Bronchial epithelial cell (primary cell): Measurements from ENCODE around the gene LRP1B. TPM values are rescaled to one million over a fixed set of nuclear protein-coding genes. Genes with fewer than 3 reads are reported as not detected.
"Not testable (repeated sequence)": the region's sequence is repeated elsewhere in the genome, so short reads cannot be mapped to it uniquely, and the experiment has no call there.

Experiments used
- DNase-seq: peaks from one replicate; pipeline ENCODE4 v3.0.0-alpha.2; 2010; ENCODE audit warnings: low read depth
- FAIRE-seq: peaks from 2 replicates; lab custom pipeline; 2011; peaks lifted over from hg19 to GRCh38; lab: Jason Lieb, UNC
- H3K27me3 ChIP-seq: 2 replicates; pipeline ENCODE4 v1.5.1; 2011; ENCODE audit warnings: low read length; ENCODE audit not compliant: control insufficient read depth, insufficient read depth
- H3K36me3 ChIP-seq: 2 replicates; pipeline ENCODE4 v1.5.1; 2011; ENCODE audit warnings: low read length; ENCODE audit not compliant: control insufficient read depth, insufficient read depth
- H3K4me3 ChIP-seq: 2 replicates; pipeline ENCODE4 v1.5.1; 2011; ENCODE audit warnings: mild to moderate bottlenecking, low read depth, low read length, control low read depth
- total RNA-seq: library from RNA; depleted of rRNA; stranded (reverse); fragments of >200 nt; gene quantifications from 2 replicates; pipeline ENCODE4 v1.2.1, GENCODE V29; 2014
- TF ChIP-seq, protein P1 (sequence below): IDR thresholded peaks from 2 replicates; pipeline ENCODE4 v1.5.1; 2011; ENCODE audit warnings: mild to moderate bottlenecking, moderate library complexity, low read length, control low read depth, inconsistent platforms; ENCODE audit not compliant: insufficient read depth, severe bottlenecking

The LRP1B gene
- total RNA-seq, 1 donor from 2014 or later: under 0.01 TPM

DNA sequence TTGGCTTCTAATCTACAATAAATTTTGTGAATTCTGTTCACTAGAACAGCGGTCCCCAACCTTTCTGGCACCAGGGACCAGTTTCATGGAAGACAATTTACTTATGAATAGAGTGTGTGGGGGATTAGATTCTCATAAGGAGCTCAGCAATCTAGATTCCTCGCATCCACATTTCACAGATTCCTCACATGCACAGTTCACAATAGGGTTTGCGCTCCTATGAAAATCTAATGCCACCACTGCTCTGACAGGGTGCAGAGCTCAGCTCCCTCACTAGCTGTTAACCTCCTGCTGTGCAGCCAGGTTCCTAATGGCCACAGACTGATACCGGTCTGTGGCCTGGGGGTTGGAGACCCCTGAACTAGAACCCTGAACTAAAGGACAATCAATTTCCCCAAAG lies 1782.0 kb downstream of the LRP1B start:
- TF ChIP-seq, protein P1, sequence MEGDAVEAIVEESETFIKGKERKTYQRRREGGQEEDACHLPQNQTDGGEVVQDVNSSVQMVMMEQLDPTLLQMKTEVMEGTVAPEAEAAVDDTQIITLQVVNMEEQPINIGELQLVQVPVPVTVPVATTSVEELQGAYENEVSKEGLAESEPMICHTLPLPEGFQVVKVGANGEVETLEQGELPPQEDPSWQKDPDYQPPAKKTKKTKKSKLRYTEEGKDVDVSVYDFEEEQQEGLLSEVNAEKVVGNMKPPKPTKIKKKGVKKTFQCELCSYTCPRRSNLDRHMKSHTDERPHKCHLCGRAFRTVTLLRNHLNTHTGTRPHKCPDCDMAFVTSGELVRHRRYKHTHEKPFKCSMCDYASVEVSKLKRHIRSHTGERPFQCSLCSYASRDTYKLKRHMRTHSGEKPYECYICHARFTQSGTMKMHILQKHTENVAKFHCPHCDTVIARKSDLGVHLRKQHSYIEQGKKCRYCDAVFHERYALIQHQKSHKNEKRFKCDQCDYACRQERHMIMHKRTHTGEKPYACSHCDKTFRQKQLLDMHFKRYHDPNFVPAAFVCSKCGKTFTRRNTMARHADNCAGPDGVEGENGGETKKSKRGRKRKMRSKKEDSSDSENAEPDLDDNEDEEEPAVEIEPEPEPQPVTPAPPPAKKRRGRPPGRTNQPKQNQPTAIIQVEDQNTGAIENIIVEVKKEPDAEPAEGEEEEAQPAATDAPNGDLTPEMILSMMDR: no peak
- H3K36me3 ChIP-seq: no peaks in the 10 kb centered on the region
- H3K27me3 ChIP-seq: no peaks in the 10 kb centered on the region
- DNase-seq (no peak), FAIRE-seq (no peak)
- H3K4me3 ChIP-seq: no peak overlapping the region

DNA sequence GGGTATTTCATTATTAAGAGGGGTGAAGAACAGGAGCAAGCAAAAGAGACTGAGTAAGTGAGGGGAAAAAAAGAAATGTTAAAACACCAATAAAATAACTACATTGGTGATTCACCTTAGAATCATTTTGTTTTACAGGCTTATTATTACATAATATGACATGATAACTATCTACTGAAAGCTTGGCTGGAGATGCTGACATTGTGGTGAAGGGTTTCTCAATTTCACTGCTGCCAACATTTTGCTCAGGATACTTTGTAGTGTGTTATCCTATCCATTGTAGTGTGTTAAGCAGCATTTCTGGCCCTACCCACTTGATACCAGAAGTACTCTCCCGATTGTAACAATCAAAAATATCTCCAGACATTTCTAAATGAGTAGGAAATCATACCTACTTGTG lies 1786.0 kb downstream of the LRP1B start:
- Histone ChIP-seq H3K4me3 (no peak overlapping the region), H3K27me3 (no peaks in the 10 kb centered on the region), H3K36me3 (no peaks in the 10 kb centered on the region)
- TF ChIP-seq, protein P1: no peak
- DNase-seq: no peak
- no peak for FAIRE-seq

DNA sequence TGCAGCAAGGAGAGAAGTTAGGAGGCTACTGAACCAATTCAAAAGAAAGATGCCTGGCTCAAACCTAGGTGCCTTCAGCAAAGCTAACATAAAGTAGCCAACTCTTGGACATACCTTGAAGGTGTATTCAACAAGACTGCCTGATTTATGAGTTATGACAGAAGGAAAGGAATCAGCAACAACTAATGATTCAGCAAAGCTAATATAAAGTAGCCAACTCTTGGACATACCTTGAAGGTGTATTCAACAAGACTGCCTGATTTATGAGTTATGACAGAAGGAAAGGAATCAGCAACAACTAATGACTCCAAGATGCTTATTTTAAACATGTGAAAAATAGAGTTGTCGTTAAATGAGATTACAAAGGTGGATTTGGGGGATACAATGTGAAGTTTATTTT lies 1786.5 kb downstream of the LRP1B start:
- H3K4me3 ChIP-seq, H3K36me3 ChIP-seq, DNase-seq, H3K27me3 ChIP-seq, FAIRE-seq: not testable (repeated sequence)

DNA sequence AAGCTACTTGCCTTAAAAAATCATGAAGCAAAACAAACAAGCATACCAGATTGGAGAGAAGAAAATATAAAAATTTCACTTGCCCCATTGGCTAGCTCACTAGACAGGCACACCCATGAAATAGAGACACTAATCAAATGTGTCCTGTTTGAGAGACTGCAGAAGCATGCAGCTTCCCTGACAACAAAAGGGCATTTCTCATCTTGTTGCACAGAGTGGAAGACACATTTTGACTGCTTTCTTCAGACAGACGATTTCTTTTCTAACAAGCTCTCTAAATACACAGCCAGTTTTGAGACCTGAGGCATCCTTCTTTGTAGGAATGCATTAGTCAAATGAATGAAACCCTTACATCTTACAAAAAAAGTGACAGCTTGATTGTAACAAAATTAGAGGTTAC lies 1792.0 kb downstream of the LRP1B start:
- DNase-seq: no peak
- no peak for FAIRE-seq
- H3K27me3 ChIP-seq: no peaks in the 10 kb centered on the region
- H3K36me3 ChIP-seq: no peaks in the 10 kb centered on the region
- TF ChIP-seq, protein P1: no peak
- H3K4me3 ChIP-seq: no peak overlapping the region

DNA sequence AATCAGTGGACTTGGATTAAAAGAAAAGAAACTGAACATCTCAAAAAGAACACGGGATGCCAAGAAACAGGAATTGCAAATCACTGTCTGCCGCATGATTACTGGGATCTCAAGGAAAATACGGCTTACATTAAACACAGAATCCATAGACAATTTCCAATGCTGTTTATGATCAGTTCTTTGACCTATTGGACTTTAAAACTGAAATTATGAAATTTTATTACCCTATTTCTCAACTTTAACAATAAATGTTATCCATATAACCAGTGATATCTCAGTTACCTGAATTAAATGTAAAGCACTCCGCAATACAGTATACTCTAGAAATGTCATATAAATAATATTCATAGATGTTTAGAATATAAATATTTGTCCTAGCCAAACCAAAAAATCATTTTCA lies 1793.8 kb downstream of the LRP1B start:
- no peak overlapping the region for H3K4me3 ChIP-seq
- TF ChIP-seq, protein P1: no peak
- H3K36me3 ChIP-seq: no peaks in the 10 kb centered on the region
- no peak for DNase-seq
- no peaks in the 10 kb centered on the region for H3K27me3 ChIP-seq
- no peak for FAIRE-seq

DNA sequence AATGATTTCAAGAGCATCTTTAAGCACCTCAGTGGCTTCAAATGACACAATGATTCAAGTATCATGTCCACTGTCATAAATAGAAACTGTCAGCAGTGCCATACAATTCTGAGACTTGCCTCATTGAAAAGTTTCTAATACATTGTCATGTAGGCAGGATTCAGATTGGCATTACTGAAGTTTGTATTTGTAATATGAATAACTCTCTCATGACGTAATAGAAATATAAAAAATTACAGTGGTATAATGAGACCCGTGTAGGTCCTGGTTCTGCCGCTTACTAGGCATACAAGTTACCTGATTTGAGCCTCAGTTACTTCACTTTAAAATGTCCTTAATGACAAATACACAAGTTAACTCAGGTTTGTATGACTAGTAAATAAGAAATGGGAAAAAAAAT lies 1814.5 kb downstream of the LRP1B start:
- no peak for FAIRE-seq

More for the DNA sequence above, 1814.5 kb downstream of the LRP1B start:
- TF ChIP-seq, protein P1: no peak
- no peaks in the 10 kb centered on the region for H3K27me3 ChIP-seq
- H3K4me3 ChIP-seq: no peak overlapping the region
- H3K36me3 ChIP-seq: no peaks in the 10 kb centered on the region
- no peak for DNase-seq
